ENCODE results near the gene NUP37.
"Not testable (repeated sequence)": the region's sequence is repeated elsewhere in the genome, so short reads cannot be mapped to it uniquely, and the experiment has no call there.

The NUP37 gene

DNA sequence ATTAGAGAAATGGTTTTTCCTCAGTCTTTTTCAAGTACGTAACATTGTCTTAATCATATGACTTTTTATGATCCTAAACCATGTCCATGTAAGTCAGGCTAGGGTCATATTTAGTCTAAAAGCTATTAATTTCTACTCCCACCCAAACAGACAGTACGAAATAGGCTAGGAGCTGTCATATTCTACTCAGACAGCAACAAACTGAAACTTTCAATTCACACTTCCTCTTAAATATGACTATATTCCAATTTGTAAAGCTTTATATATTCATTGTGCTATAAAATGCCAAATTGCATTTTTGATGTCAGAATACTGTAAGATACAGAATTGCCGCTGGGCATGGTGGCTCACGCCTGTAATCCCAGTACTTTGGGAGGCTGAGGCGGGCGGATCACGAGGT, 3.5 kb downstream of the NUP37 start:
- H3K9me3 Mint-ChIP-seq: no peaks in the 10 kb centered on the region
- no peak overlapping the region for H3K4me3 Mint-ChIP-seq
- H3K4me1 Mint-ChIP-seq (ENCODE audit: low read depth): peaks cover 15% of the 10 kb centered on the region
- no peak overlapping the region for H3K27ac Mint-ChIP-seq
- H3K27me3 Mint-ChIP-seq (ENCODE audit: low read depth): no peaks in the 10 kb centered on the region
- H3K36me3 Mint-ChIP-seq (ENCODE audit: low read depth): peaks cover 8% of the 10 kb centered on the region

DNA sequence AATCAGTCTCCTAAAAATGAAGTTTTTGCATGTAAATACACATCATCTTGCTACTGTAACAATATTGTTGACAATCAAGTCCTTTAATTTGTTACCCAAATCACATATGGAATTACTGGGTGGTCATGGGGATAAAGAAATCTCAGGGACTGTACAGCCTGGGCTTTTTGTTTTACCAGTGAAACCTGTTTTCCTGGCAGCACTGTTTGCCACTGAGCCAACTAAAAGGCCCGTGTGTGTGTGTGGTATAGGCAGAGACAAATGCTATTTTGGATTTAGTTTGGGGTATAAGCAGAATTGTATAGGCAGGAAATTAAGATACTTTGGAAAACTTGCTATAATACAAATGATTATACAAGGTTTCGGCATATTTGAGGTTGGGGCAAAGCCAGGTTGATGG, 5.7 kb downstream of the NUP37 start:
- H3K4me1 Mint-ChIP-seq (ENCODE audit: low read depth): peaks cover 10% of the 10 kb centered on the region
- H3K4me3 Mint-ChIP-seq: no peak overlapping the region
- no peaks in the 10 kb centered on the region for H3K27me3 Mint-ChIP-seq (ENCODE audit: low read depth)
- peaks cover 25% of the 10 kb centered on the region for H3K36me3 Mint-ChIP-seq (ENCODE audit: low read depth)
- no peak overlapping the region for H3K27ac Mint-ChIP-seq
- no peaks in the 10 kb centered on the region for H3K9me3 Mint-ChIP-seq

DNA sequence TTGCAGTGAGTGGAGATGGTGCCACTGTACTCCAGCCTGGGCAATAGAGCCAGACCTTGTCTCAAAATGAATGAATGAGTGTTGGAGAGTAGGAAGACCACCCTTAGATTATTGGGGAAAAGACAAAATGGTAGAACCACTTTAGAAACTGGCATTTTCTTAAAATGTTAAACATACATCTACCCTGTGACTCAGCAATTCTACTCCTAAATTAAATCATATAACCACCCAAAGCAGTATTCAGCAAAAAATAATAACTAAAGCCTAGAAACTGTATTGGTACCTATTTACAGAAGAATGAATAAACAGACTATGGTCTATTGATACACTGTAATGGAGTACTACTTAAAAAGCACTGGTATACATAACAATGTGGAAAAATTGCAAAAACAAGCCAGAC, 9.1 kb downstream of the NUP37 start:
- Mint-ChIP-seq H3K4me3 (no peak overlapping the region), H3K36me3 (ENCODE audit: low read depth) (peaks cover 52% of the 10 kb centered on the region), H3K27ac (no peak overlapping the region), H3K9me3 (peaks cover 11% of the 10 kb centered on the region), H3K4me1 (ENCODE audit: low read depth) (peaks cover 6% of the 10 kb centered on the region), H3K27me3 (ENCODE audit: low read depth) (no peaks in the 10 kb centered on the region)

DNA sequence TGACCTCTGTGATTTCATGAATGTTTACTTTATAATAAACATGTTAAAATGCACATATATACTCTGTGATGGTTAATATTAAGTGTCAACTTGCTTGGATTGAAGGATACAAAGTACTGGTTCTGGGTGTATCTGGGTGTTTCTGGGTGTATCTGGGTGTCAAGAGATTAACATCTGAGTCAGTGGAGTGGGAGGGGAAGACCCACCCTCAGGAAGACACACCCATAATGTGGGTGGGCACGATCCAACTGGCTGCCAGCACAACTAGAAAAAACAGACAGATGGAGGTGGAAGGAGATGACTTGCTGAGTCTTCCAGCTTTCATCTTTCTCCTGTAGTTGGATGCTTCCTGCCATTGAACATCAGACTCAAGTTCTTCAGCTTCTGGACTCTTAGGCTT, 11.9 kb downstream of the NUP37 start:
- Mint-ChIP-seq H3K4me3 (no peak overlapping the region), H3K9me3 (peaks cover 27% of the 10 kb centered on the region), H3K27ac (no peak overlapping the region), H3K27me3 (ENCODE audit: low read depth) (no peaks in the 10 kb centered on the region), H3K36me3 (ENCODE audit: low read depth) (peaks cover 78% of the 10 kb centered on the region), H3K4me1 (ENCODE audit: low read depth) (peaks cover 6% of the 10 kb centered on the region)

DNA sequence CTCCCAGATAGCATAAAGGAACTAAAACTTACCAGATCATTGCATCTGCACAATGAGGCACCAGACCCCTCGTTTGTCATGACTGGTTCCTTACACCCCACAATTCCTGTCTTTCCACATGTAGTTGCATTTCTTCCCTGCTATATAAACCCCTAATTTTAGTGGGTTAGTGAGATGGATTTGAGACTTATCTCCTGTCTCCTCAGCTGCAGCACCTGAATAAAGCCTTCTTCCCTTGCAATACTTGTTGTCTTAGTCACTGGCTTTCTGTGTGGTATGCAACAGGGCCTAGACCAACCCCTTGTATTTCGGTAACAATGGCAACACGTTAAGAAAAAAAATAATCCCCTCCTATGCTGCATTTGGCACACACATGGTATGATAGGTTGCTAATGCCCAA, 13.0 kb downstream of the NUP37 start:
- peaks cover 84% of the 10 kb centered on the region for H3K36me3 Mint-ChIP-seq (ENCODE audit: low read depth)
- no peak overlapping the region for H3K27ac Mint-ChIP-seq
- H3K9me3 Mint-ChIP-seq: peaks cover 33% of the 10 kb centered on the region
- H3K27me3 Mint-ChIP-seq (ENCODE audit: low read depth): no peaks in the 10 kb centered on the region
- peaks cover 8% of the 10 kb centered on the region for H3K4me1 Mint-ChIP-seq (ENCODE audit: low read depth)
- H3K4me3 Mint-ChIP-seq: no peak overlapping the region

DNA sequence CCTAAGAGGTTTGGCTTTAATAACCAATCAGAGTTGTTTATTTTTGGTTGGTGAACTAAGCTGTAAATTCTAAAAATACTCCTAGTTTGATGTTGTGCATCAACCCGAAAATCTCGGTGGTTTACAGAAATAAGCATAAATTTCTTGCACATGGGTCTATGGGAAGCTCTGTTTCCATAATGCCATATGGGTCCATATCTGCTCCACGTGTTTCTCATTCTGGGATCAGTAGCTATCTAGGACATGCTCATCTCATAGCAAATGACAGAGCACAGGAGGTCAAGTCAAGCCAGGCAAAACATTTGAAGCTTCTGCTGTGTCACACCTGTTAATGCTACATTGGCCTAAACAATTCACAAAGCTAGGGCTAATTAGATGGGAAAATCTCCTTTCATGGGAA, 23.1 kb downstream of the NUP37 start:
- no peaks in the 10 kb centered on the region for H3K9me3 Mint-ChIP-seq
- no peaks in the 10 kb centered on the region for H3K27me3 Mint-ChIP-seq (ENCODE audit: low read depth)
- peaks cover 11% of the 10 kb centered on the region for H3K4me1 Mint-ChIP-seq (ENCODE audit: low read depth)
- H3K36me3 Mint-ChIP-seq (ENCODE audit: low read depth): peaks cover 25% of the 10 kb centered on the region
- H3K4me3 Mint-ChIP-seq: no peak overlapping the region
- no peak overlapping the region for H3K27ac Mint-ChIP-seq

DNA sequence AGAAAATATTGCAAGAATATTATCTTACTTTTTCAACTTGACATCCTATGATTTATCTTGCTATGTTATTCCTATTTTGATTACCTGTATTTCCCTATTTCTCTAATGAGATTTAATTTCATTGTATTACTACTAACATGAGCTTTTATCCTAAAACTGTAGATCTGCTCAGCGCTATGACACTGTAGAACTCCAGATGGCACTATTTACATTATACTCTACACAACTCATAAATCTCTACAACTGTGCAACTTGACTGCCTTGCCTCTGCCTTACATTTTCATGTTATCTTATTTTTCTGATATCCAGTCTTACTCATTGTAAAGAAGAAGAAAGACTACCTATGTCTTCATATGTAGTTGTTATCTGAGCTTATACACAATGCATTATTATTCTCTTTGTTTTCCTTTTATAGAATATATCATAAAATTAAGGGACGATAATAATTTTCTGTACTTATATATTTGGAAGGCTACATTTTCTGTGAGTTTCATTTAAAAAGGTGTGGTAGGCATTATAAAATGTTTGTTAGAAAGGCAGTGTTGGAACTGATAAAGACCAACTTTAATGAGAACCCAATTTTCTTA, 24.1 kb downstream of the NUP37 start:
- Mint-ChIP-seq H3K4me3 (no peak overlapping the region), H3K27ac (no peak overlapping the region), H3K27me3 (ENCODE audit: low read depth) (no peaks in the 10 kb centered on the region), H3K36me3 (ENCODE audit: low read depth) (peaks cover 23% of the 10 kb centered on the region), H3K9me3 (no peaks in the 10 kb centered on the region), H3K4me1 (ENCODE audit: low read depth) (peaks cover 11% of the 10 kb centered on the region)

DNA sequence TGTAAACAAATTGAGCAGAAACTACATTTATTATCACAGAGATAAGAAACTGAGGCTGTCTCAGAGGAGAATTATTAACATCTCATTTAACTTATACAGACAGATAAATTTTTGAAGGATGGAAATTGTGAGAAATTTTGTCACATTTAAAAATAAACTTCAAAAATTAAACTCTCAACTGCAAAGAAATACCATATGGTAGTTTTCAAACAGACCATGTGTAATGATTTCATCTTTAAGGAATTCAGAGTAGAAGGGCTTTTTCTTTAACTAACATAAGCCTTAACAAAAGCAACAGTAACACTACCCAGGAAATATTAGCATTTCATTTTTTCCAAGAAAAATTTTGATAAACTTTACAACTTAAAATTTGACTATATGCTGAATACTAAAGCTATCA, 26.6 kb downstream of the NUP37 start:
- Mint-ChIP-seq H3K36me3 (ENCODE audit: low read depth) (peaks cover 21% of the 10 kb centered on the region), H3K9me3 (peaks cover 5% of the 10 kb centered on the region), H3K4me1 (ENCODE audit: low read depth) (peaks cover 10% of the 10 kb centered on the region), H3K4me3 (no peak overlapping the region), H3K27ac (no peak overlapping the region), H3K27me3 (ENCODE audit: low read depth) (no peaks in the 10 kb centered on the region)

DNA sequence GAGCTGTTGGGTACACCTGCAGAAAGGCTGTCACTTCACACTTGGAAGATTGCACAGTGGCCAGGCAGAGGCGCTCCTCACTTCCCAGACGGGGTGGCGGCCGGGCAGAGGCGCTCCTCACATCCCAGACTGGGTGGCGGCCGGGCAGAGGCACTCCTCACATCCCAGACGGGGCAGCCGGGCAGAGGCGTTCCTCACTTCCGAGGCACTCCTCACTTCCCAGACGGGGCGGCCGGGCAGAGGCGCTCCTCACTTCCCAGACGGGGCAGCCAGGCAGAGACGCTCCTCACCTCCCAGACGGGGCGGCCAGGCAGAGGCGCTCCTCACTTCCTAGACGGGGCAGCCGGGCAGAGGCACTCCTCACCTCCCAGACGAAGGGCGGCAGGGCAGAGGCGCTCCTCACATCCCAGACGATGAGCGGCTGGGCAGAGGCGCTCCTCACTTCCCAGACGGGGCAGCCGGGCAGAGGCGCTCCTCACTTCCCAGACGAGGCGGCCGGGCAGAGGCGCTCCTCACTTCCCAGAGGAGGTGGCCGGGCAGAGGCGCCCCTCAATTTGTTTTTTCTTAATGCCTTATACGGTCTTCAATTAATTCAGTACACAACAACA, 30.6 kb downstream of the NUP37 start:
- H3K36me3 Mint-ChIP-seq (ENCODE audit: low read depth): peaks cover 16% of the 10 kb centered on the region

DNA sequence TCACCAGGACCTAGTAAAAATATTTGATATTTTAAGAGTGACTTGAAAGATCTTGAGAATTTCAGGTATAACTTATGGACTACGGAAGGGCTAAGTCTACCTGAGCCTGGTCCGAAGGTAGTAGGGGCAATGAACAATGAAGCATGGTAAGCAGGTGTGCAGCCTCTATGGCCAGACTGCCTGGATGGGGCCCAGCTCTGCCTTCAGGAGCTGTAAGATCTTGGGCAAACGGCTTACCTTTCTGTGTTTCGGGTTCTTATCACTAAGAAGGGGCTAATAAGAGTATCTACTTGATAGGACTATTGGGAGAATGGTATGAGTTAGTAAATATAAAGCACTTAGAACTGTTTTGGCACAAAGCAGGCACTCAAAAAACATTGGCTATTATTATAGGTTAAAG, 39.1 kb downstream of the NUP37 start:
- no peak overlapping the region for H3K4me3 Mint-ChIP-seq
- H3K4me1 Mint-ChIP-seq (ENCODE audit: low read depth): no peaks in the 10 kb centered on the region
- H3K27ac Mint-ChIP-seq: no peak overlapping the region
- no peaks in the 10 kb centered on the region for H3K27me3 Mint-ChIP-seq (ENCODE audit: low read depth)
- H3K9me3 Mint-ChIP-seq: no peaks in the 10 kb centered on the region
- peaks cover 40% of the 10 kb centered on the region for H3K36me3 Mint-ChIP-seq (ENCODE audit: low read depth)

More for the DNA sequence above, 30.6 kb downstream of the NUP37 start:
- H3K27ac Mint-ChIP-seq; H3K9me3 Mint-ChIP-seq; H3K4me1 Mint-ChIP-seq (ENCODE audit: low read depth); H3K4me3 Mint-ChIP-seq; H3K27me3 Mint-ChIP-seq (ENCODE audit: low read depth): not testable (repeated sequence)

DNA sequence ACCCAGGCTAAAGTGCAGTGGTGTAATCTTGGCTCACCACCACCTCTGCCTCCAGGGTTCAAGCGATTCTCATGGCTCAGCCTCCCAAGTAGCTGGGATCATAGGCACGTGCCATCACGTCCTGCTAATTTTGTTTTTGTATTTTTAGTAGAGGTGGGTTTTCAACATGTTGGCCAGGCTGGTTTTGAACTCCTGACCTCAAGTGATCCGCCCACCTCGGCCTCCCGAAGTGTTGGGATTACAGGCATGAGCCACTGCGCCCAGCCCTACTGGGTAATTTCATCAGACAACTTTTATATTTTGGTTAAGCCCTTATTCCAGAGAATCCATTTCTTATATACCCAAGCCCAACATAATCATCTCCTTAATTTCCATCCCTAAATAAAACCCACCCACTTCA, 47.8 kb downstream of the NUP37 start:
- H3K27ac Mint-ChIP-seq; H3K4me3 Mint-ChIP-seq; H3K4me1 Mint-ChIP-seq (ENCODE audit: low read depth); H3K27me3 Mint-ChIP-seq (ENCODE audit: low read depth); H3K9me3 Mint-ChIP-seq; H3K36me3 Mint-ChIP-seq (ENCODE audit: low read depth): not testable (repeated sequence)

DNA sequence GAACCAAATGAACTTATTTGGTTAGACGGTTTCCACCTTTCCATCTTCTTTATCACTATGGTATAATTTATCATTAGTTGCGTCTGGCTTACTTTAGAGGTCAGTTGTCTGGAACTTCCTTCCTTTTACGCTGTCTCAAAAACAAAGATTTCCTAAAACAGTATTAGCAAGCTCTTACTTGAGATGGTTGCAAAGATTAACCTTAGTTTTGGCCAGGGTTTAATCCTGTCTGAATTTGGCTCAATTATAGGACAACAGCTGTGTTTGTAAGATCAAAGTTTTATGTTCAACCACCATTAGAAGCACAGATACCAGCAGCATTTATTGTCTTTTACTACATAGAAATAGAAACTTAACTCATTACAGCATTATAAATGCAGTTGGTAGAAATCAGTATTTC, 50.2 kb downstream of the NUP37 start:
- no peak overlapping the region for H3K4me3 Mint-ChIP-seq
- no peaks in the 10 kb centered on the region for H3K9me3 Mint-ChIP-seq
- no peaks in the 10 kb centered on the region for H3K4me1 Mint-ChIP-seq (ENCODE audit: low read depth)
- no peak overlapping the region for H3K27ac Mint-ChIP-seq
- H3K27me3 Mint-ChIP-seq (ENCODE audit: low read depth): no peaks in the 10 kb centered on the region
- H3K36me3 Mint-ChIP-seq (ENCODE audit: low read depth): peaks cover 1% of the 10 kb centered on the region

DNA sequence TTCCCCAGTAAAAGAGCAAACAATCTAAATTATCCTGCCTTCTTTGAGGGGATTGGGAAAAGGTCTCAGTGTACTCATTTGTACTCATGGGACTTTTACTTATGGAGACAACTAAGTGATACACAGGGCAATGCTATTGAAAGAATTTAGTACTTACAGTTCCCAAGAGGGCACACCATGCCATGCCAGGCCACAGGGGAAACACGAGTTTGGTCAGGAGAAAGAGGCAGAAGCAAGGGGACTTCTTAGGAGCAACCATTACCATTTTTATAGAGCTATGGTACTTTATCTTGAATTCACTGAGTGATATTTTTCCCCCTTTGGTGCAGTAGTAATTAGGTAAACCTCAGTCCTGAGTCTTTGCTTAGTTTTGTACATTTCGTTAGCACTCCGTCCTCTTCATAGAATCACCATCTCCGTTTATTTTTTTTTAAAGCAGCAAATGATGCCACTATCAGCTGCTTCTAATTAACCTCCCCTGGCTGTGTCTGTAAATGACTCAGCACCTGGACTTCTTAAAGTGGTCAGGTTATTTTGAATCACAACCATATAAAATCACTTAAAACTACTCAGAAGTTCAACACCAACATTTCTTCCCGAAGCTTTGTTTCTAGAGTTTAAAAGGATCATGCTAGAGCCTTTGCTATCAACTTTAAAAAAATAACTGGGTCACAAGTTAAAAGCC, 52.2 kb downstream of the NUP37 start:
- peaks cover 8% of the 10 kb centered on the region for H3K4me1 Mint-ChIP-seq (ENCODE audit: low read depth)
- H3K36me3 Mint-ChIP-seq (ENCODE audit: low read depth): peaks cover 1% of the 10 kb centered on the region

DNA sequence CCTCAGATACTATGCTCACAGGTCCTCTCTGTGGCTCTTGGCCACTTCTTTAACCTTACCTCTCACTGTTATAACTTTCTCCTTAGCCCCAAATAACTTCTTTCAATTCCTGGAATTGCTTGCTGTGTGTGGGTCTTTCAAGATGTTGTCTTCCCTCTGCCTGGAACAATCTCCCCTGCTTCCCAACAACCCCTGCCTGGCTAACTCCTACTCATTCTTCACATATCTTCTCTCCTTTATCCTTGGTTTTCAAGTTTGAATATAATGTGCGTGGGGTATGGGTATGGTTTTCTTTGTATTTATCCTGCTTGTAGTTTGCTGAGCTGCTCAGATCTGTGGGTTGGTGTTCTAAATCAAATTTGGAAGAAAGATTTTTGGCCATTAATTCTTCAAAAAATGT, 55.4 kb downstream of the NUP37 start:
- Mint-ChIP-seq H3K27me3 (ENCODE audit: low read depth) (no peaks in the 10 kb centered on the region), H3K27ac (no peak overlapping the region), H3K36me3 (ENCODE audit: low read depth) (peaks cover 17% of the 10 kb centered on the region), H3K4me3 (no peak overlapping the region), H3K9me3 (no peaks in the 10 kb centered on the region), H3K4me1 (ENCODE audit: low read depth) (peaks cover 29% of the 10 kb centered on the region)

More for the DNA sequence above, 52.2 kb downstream of the NUP37 start:
- Mint-ChIP-seq H3K27ac (no peak overlapping the region), H3K27me3 (ENCODE audit: low read depth) (no peaks in the 10 kb centered on the region), H3K9me3 (no peaks in the 10 kb centered on the region), H3K4me3 (no peak overlapping the region)

DNA sequence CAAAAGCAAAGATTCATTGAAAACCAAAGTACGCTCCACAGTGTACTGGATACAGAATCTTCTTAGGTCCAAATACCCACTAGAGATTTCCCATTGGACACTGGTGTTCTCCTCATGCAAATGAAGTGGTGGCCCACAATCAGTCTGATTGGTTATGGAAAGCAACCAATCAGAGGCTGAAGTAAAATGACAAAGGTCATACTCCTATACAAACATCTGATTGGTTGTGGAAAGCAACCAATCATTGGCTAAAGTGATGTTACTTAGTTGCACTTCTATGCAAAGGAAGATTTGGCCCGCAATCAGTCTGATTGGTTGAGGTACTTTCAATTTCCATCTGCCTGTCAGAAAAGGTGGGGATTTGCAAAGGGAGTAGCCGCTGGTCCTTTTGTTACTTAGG, 56.8 kb downstream of the NUP37 start:
- Mint-ChIP-seq H3K27me3 (ENCODE audit: low read depth) (no peaks in the 10 kb centered on the region), H3K36me3 (ENCODE audit: low read depth) (peaks cover 24% of the 10 kb centered on the region), H3K9me3 (no peaks in the 10 kb centered on the region), H3K4me3 (no peak overlapping the region), H3K4me1 (ENCODE audit: low read depth) (peaks cover 39% of the 10 kb centered on the region), H3K27ac (no peak overlapping the region)

All from T-helper 1 cell treated with Interleukin-12 subunit alpha and Interleukin-12 subunit beta and Interleukin-4 antibody, amounts not matched to agents 30 μg/mL and 1 μg/mL, for 36 hours (primary cell).